HL-60 (cell line): ENCODE data around the gene DYRK1A.

Experiments used
- DNase-seq, 2 experiments: peaks; one replicate each; pipeline ENCODE4 v3.0.0-alpha.2; 2010 to 2020; ENCODE audit warnings: low read depth in 1 of 2, low spot score in 1 of 2
- H3K27ac ChIP-seq: fragments of 250-450 bp; sonication (Bioruptor Pico); replicated peaks from 2 replicates; pipeline ENCODE4 v1.5.1; 2020; ENCODE audit warnings: mild to moderate bottlenecking, moderate library complexity
- H3K27me3 ChIP-seq: fragments of 250-450 bp; sonication (Bioruptor Pico); 2 replicates; pipeline ENCODE4 v1.5.1; 2021; ENCODE audit warnings: mild to moderate bottlenecking, moderate library complexity; ENCODE audit not compliant: insufficient read depth, poor library complexity, severe bottlenecking
- H3K4me3 ChIP-seq: replicated peaks from 2 replicates; pipeline ENCODE4 v1.5.1; 2011; ENCODE audit warnings: mild to moderate bottlenecking, control low read depth, low read length; ENCODE audit not compliant: insufficient read depth
- CTCF ChIP-seq: IDR thresholded peaks from one replicate; pipeline ENCODE4 v1.5.1; 2011; ENCODE audit warnings: low read length, control low read depth, inconsistent platforms; ENCODE audit not compliant: insufficient read depth
- GABPA ChIP-seq: IDR thresholded peaks from 2 replicates; pipeline ENCODE4 v1.6.1; 2012; ENCODE audit warnings: low read depth
- POLR2AphosphoS5 ChIP-seq: IDR thresholded peaks from 2 replicates; pipeline ENCODE4 v1.6.1; 2012; ENCODE audit warnings: low read depth
- REST ChIP-seq: IDR thresholded peaks from 2 replicates; pipeline ENCODE4 v1.6.1; 2012; ENCODE audit warnings: low read depth; ENCODE audit not compliant: insufficient replicate concordance
- SPI1 ChIP-seq: IDR thresholded peaks from 2 replicates; pipeline ENCODE4 v1.6.1; 2012; ENCODE audit warnings: low read depth, mild to moderate bottlenecking, borderline replicate concordance

DYRK1A gene

GRCh38 chr21:37346841-37347430 lies 19.6 kb upstream of the DYRK1A start:
- no peak overlapping the region for H3K27ac ChIP-seq
- DNase-seq = no peak

GRCh38 chr21:37348664-37349063 lies 17.9 kb upstream of the DYRK1A start:
- H3K27ac ChIP-seq = no peak overlapping the region
- TF ChIP-seq CTCF (no peak), SPI1 (no peak), REST (no peak), POLR2AphosphoS5 (no peak), GABPA (no peak)
- DNase-seq = no peak
- no peaks in the 10 kb centered on the region for H3K27me3 ChIP-seq
- H3K4me3 ChIP-seq = no peak overlapping the region

More at GRCh38 chr21:37346841-37347430, 19.6 kb upstream of the DYRK1A start:
- Histone ChIP-seq H3K4me3 (no peak overlapping the region), H3K27me3 (no peaks in the 10 kb centered on the region)
- no peak for TF ChIP-seq SPI1
- no peak for TF ChIP-seq POLR2AphosphoS5
- no peak for TF ChIP-seq CTCF
- TF ChIP-seq REST = no peak
- TF ChIP-seq GABPA = no peak

GRCh38 chr21:37350472-37350871 lies 16.1 kb upstream of the DYRK1A start:
- no peak for DNase-seq
- H3K27ac ChIP-seq = no peak overlapping the region
- no peak for TF ChIP-seq REST
- TF ChIP-seq POLR2AphosphoS5 = no peak
- TF ChIP-seq CTCF = no peak
- no peak for TF ChIP-seq SPI1
- TF ChIP-seq GABPA = no peak
- H3K27me3 ChIP-seq = no peaks in the 10 kb centered on the region
- no peak overlapping the region for H3K4me3 ChIP-seq
